DND-41 (cell line): Measurements from ENCODE around the gene EEA1.

ENCODE experiments used
- ATAC-seq: fragments of 200-7000 bp; cut with Tn5 transposase; 3 replicates; pipeline ENCODE4 v1.9.1; 2021; ENCODE audit warnings: low read depth; ENCODE audit not compliant: insufficient read depth
- DNase-seq: peaks from one replicate; pipeline ENCODE4 v3.0.0-alpha.2; 2020
- H2AFZ ChIP-seq: 2 replicates; pipeline ENCODE4 v1.6.0; 2012; ENCODE audit warnings: low read depth, low read length
- H3K27ac ChIP-seq: 2 replicates; pipeline ENCODE4 v1.5.1; 2012; ENCODE audit warnings: low read length, inconsistent platforms
- H3K27me3 ChIP-seq: fragments of 200-600 bp; sonication (generic); 2 replicates; pipeline ENCODE4 v1.6.0; 2012; ENCODE audit warnings: low read length, mild to moderate bottlenecking, inconsistent platforms; ENCODE audit not compliant: insufficient read depth, poor library complexity
- H3K36me3 ChIP-seq: 2 replicates; pipeline ENCODE4 v1.5.1; 2012; ENCODE audit warnings: low read length, inconsistent platforms; ENCODE audit not compliant: insufficient read depth
- H3K4me1 ChIP-seq: 2 replicates; pipeline ENCODE4 v1.5.1; 2012; ENCODE audit warnings: mild to moderate bottlenecking, low read length; ENCODE audit not compliant: insufficient read depth
- H3K4me2 ChIP-seq: 2 replicates; pipeline ENCODE4 v1.6.0; 2012; ENCODE audit warnings: mild to moderate bottlenecking, moderate library complexity, low read length, inconsistent platforms; ENCODE audit not compliant: insufficient read depth
- H3K4me3 ChIP-seq, 2 experiments: fragments of 200-600 bp in 1 of 2; shearing (Covaris generic) in 1 of 2; 2 replicates each; pipeline ENCODE4 v1.5.1; 2012 to 2016; ENCODE audit warnings: inconsistent platforms in 2 of 2, low read length in 2 of 2, mild to moderate bottlenecking in 2 of 2, low read depth in 1 of 2, moderate library complexity in 1 of 2
- H3K79me2 ChIP-seq: 2 replicates; pipeline ENCODE4 v1.6.0; 2012; ENCODE audit warnings: low read length, inconsistent platforms; ENCODE audit not compliant: insufficient read depth
- H3K9ac ChIP-seq: 2 replicates; pipeline ENCODE4 v1.6.0; 2012; ENCODE audit warnings: low read depth, mild to moderate bottlenecking, inconsistent platforms, low read length, moderate library complexity
- H3K9me3 ChIP-seq: 2 replicates; pipeline ENCODE4 v1.5.1; 2012; ENCODE audit warnings: low read length, moderate library complexity, mild to moderate bottlenecking, inconsistent platforms; ENCODE audit not compliant: insufficient read depth, severe bottlenecking
- H4K20me1 ChIP-seq: 2 replicates; pipeline ENCODE4 v1.6.0; 2012; ENCODE audit warnings: low read length; ENCODE audit not compliant: insufficient read depth
- EZH2 ChIP-seq: IDR thresholded peaks from 3 replicates; pipeline ENCODE4 v1.6.1; 2012; ENCODE audit warnings: borderline replicate concordance, low read depth, mild to moderate bottlenecking, moderate library complexity, low read length, inconsistent platforms; ENCODE audit not compliant: severe bottlenecking
- TF ChIP-seq, protein P1 (sequence below): IDR thresholded peaks from 2 replicates; pipeline ENCODE4 v1.5.1; 2012; ENCODE audit warnings: borderline replicate concordance, low read length, moderate library complexity, mild to moderate bottlenecking; ENCODE audit not compliant: poor library complexity, severe bottlenecking; ENCODE audit errors: extremely low read depth

Gene EEA1

DNA sequence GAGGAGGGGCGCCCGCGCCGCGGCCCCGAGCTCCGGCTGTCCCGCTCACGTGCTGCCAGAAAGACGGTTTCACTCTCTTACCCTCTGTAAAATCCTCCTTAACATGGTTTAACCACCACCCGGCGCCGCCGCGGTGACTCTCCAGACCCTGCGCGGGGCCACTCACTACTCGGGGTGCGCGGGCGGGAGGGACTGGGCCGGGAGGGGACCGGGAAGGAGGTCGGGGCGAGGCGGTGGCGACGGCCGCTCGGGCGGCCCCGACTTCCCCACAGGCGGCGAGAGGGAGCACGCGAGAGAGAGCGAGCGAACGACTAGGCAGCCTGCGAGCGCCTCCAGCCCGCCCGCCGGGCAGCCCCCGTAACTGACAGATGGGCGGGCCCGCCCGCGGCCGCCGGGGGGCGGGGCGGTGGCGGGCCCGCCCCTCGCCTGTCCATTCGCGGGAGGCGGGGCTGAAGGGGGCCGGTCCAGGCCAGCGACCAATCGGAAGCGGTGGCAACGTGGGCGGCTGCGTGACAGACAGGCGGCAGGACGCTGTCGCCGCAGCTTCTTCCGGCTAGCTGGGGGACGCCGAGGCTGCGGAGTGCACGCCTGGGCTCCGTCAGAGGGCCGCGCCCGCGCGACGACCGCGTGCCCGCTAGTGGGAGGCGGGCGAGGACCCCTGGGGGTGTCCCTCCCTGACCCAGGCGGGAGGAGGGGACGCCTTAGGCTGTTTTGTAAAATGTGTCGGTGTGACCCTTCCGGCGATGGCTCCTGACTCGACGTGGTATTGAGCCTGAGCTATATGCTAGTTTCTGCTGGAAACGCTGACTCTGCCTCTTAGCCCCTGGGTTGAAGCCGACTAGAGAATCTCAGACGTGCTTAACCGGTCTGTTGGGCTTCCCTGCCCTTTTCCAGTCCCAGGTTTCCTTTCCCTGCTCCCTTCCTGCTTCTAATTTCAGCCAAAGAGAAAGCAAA, at the start of gene EEA1:
EEA1 (minus strand) TSS at position 334 of the 954 bp plus-strand sequence; CDS start at position 105, 229 bp downstream.
- Histone ChIP-seq H3K9me3 (no peaks in the 10 kb centered on the region), H3K27ac (peak within 1 kb of the TSS; percentile 93), H2AFZ (peak within 1 kb of the TSS; percentile 99), H3K9ac (peak within 1 kb of the TSS; percentile 76), H3K36me3 (no peaks in the 10 kb centered on the region; the same call in 1 of the 2 replicates), H3K4me1 (peaks cover 36% of the 10 kb centered on the region), H3K27me3 (no peaks in the 10 kb centered on the region), H3K4me2 (peak within 1 kb of the TSS; percentile 90), H3K79me2 (peaks cover 49% of the 10 kb centered on the region), H4K20me1 (peaks cover 12% of the 10 kb centered on the region; the same call in 1 of the 2 replicates), H3K4me3 (peak within 1 kb of the TSS; percentile 81 to 83)
- TF ChIP-seq, protein P1, sequence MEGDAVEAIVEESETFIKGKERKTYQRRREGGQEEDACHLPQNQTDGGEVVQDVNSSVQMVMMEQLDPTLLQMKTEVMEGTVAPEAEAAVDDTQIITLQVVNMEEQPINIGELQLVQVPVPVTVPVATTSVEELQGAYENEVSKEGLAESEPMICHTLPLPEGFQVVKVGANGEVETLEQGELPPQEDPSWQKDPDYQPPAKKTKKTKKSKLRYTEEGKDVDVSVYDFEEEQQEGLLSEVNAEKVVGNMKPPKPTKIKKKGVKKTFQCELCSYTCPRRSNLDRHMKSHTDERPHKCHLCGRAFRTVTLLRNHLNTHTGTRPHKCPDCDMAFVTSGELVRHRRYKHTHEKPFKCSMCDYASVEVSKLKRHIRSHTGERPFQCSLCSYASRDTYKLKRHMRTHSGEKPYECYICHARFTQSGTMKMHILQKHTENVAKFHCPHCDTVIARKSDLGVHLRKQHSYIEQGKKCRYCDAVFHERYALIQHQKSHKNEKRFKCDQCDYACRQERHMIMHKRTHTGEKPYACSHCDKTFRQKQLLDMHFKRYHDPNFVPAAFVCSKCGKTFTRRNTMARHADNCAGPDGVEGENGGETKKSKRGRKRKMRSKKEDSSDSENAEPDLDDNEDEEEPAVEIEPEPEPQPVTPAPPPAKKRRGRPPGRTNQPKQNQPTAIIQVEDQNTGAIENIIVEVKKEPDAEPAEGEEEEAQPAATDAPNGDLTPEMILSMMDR, result peak; percentile 46
- TF ChIP-seq EZH2, result no peak
- ATAC-seq, result peak; percentile 87
- DNase-seq, result peak; percentile 97

DNA sequence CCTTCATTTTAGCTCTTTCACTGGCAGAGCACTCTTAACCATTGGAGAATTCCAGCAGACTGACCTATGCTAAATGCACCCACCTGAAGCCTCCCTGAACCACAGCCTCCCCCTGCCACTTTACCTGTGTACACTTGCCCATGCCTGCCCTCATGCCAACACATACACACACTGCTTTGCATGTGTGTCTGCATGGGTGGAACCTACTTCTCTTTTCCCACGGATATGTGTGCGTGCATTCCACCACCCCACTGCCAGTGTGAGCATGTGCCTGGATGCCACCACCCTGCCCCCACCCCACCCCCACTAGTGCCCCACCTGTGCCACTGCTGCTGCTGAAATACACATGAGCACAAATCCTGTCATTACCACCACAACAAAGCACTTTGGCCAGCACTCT, 49.5 kb upstream of the EEA1 start:
- Histone ChIP-seq H3K27me3 (no peaks in the 10 kb centered on the region), H3K4me1 (peaks cover 2% of the 10 kb centered on the region; the same call in 1 of the 2 replicates), H3K79me2 (no peaks in the 10 kb centered on the region), H3K4me2 (no peak overlapping the region), H3K9me3 (peaks cover 10% of the 10 kb centered on the region), H3K9ac (no peak overlapping the region), H3K4me3 (no peak overlapping the region), H4K20me1 (no peaks in the 10 kb centered on the region), H3K36me3 (no peaks in the 10 kb centered on the region), H2AFZ (no peak overlapping the region), H3K27ac (no peak overlapping the region)
- no peak for DNase-seq
- TF ChIP-seq, protein P1, result no peak
- no peak for TF ChIP-seq EZH2
- ATAC-seq, result no peak

DNA sequence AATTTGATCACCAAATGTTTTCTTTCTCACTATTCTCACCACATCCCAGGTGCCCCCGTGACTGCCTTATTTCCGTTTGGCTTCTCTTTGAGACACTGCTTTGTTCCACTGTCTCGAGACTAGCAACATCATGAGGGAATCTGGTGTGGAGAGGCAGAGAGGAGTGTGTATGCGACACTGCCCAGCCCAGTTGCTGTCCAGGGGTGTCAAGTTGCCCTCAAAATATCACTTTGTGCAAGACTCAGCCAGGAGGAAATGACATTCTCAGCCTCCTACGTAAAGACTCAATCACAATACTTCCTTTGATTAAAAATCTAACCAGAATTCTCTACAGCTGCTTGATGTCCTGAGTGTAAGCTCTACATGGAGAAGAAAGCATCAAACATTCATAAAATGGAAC, 48.2 kb upstream of the EEA1 start:
- TF ChIP-seq EZH2, result no peak
- TF ChIP-seq, protein P1, result no peak
- H3K36me3 ChIP-seq, result no peaks in the 10 kb centered on the region
- no peaks in the 10 kb centered on the region for H4K20me1 ChIP-seq
- H3K4me1 ChIP-seq, result peaks cover 5% of the 10 kb centered on the region; the same call in 1 of the 2 replicates
- ATAC-seq (no peak), DNase-seq (no peak)
- peaks cover 10% of the 10 kb centered on the region for H3K9me3 ChIP-seq
- H3K27ac ChIP-seq, result no peak overlapping the region
- H3K9ac ChIP-seq, result no peak overlapping the region
- no peak overlapping the region for H3K4me2 ChIP-seq
- H3K4me3 ChIP-seq, result no peak overlapping the region
- no peaks in the 10 kb centered on the region for H3K79me2 ChIP-seq
- no peaks in the 10 kb centered on the region for H3K27me3 ChIP-seq
- peak overlapping the region; percentile 13; the same call in 1 of the 2 replicates for H2AFZ ChIP-seq
